GM19452 (cell line): Measurements from ENCODE around the gene PAPLN.
A peak's percentile ranks its signal among the peaks of the same experiment; 100 is the strongest.
"Not testable (repeated sequence)": the region's sequence is repeated elsewhere in the genome, so short reads cannot be mapped to it uniquely, and the experiment has no call there.

Experiments used
- ATAC-seq: cut with Tn5 transposase; IDR thresholded peaks from one replicate; pipeline ENCODE4 v1.9.1; 2021; ENCODE audit not compliant: unreplicated experiment

PAPLN gene

DNA sequence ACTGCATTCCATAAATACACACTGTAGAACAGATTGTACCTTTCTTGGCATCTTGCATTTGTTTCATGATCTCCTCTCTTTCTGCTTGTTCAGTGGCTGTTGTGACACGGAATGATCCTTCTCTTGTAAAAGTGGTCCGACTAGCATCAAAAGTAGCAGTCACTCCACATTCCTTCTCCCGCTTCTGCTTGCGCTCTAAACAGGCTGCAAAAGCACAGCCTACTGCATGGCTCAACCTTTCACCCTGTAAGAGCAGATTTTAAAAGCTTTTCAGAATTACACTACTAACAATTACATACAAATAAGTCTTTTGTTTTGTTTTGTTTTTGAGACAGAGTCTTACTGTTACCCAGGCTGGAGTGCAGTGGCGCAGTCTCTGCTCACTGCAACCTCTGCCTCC, 49.8 kb downstream of the PAPLN start:
- ATAC-seq: no peak

DNA sequence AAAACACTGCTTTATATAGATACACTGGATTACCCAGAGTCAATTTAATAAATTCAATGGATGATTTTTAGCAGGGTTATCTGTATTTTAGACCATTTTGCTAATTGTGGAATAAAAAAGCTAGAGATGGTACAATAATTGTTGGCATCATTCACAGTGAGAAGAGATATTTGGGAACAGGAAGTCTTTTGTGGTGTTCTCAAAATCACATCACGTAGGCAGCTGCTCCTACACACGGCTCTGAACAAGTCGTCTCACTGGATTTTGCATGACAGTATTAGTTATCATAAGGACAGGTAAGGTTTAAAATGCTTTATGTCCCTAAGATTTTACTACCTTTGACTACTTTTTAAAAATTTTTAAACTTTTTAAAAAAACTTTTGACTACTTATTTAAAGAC, 52.0 kb downstream of the PAPLN start:
- no peak for ATAC-seq

DNA sequence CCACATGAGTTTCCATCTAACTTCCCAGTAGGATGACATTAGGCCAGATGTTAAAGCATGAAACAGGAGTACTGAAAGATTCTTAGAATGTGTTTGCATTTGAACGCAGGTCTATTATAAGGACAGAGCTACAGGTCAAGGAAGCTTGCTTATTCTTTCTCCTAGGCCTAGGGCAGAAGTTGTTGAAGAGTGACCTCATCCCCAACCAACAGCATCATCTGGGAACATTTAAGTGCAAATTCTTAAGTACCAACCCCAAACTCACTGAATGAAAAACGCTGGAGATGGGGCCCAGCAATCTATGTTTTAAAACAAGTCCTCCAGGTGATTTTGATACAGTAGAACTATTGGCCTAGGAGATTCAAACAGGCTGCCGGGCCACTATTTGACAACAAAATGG, 52.4 kb downstream of the PAPLN start:
- ATAC-seq: no peak

DNA sequence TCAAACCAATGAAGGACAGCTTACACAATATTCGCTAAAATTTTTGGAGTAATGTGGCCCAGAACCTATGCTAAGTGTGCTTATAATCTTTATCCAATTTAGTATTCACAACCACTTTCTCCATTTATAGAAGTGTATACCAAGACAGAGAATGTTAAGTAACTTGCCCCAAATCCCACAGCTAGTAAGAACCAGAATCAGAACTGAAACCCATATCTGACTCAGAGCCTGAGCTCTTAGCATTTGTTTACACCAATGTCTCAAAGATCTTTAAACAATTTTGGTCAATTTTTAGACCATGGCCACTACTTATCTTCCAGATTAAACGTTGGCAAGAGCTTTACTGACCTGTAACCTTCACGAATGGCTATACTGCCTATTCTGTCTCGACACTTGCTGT, 53.0 kb downstream of the PAPLN start:
- ATAC-seq: peak; percentile 85

DNA sequence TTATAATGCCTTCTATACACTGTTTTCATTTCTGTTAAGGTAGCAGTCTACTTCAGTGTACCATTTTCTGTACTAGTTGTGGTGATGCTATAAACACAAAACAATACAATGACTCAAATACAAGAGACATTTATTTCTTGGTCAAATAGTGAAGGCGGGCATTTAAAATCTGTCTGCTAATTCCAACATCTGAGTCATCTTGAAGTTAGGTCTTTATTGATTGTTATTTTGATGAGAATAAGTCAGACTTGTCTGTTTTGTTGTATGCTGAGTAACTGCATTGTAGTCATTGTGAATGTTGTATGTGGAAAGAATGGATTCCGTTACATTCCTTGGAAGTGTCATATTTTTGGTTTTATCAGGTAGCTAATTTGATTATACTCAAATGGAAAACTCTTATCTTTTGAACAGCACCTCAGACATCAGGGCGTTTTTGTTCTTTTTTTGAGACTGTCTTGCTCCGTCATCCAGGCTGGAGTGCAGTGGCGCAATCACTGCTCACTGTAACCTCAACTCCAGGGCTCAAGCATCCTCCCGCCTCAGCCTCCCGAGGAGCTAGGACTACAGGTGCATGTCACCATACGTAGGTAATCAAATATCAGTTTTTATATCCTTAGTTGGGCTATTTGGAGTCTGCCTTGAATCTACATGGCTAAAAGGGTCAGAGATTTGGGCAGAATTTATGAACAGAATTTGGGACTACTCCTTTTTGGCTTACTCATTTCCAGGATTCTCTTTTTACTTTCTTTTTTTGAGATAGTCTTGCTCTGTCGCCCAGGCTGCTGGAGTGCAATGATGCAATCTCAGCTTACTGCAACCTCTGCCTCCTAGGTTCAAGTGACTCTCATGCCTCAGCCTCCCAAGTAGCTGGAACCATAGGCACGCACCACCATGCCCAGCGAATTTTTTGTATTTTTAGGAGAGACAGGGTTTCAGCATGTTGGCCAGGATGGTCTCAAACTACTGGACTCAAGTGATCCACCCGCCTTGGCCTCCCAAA, 56.8 kb downstream of the PAPLN start:
- no peak for ATAC-seq

DNA sequence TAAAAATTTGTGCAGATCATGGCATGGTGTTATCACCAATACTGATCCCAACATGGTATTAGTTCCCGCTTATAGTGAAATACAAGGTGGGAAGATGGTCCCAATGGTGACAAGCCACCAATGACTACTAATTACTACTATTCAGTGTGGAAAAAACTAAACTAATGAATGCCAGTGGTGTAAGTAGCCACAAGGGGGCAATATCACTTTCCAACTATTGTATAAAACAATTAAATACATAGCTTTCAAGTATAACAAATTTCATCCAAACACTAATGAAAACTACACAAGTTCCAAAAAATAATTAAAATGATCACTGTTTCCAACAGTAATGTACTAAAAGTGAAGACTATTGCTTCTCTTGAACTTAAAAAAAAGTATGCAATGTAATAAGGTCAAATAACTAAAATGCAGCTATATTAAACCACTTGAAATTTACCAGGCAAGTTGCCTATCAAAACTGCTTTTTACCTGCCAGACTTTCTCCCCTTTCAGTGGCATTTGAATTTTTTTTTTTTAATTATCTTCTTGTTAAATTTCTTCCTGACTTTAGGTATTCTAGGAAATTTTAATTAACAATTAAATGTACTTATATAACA, 58.0 kb downstream of the PAPLN start:
- ATAC-seq: no peak

DNA sequence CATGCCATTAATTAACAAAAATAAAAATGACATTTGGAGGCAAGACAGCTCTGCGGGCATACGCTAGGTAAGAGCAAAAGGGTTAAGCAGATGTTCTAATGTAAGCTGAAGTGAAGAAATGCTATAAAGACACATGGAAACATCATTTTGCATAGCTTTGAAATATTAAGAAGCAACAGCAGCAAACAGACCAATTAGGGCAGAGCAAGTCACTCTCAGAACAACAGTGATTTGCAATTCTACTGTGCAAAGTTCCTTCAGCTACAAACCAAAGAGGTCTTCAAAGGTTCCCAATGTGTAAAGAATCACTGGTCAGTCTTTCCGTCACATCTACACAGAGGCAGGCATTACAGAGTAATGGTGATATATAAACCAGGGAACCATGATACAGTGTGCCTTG, 68.2 kb downstream of the PAPLN start:
- no peak for ATAC-seq

DNA sequence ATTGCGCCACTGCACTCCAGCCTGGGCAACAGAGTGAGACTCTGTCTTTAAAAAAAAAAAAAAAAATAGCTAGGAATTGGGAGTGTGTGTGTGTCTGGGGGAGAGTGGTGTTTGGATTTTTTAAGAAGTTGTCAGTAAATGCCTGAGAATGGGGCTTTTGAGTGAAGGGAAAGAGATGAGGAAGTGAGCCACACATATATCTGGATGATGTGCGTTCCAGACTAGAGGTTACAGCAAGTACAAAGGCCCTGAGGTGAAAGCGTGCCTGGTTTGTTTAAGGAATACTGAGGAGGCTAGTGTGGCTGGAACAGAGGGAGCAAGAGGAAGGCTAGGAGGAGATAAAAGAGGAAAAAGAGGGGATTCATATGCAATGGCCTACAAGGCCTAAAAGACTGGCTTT, 70.0 kb downstream of the PAPLN start:
- no peak for ATAC-seq

DNA sequence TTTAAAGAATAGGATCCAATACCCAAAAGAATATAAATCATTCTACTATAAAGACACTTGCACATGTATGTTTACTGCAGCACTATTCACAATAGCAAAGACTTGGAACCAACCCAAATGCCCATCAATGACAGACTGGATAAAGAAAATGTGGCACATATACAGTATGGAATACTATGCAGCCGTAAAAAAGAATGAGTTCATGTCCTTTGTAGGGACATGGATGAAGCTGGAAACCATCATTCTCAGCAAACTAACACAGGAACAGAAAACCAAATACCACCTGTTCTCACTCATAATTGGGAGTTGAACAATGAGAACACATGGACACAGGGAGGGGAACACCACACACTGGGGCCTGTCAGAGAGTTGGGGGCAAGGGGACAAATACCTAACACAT, 71.9 kb downstream of the PAPLN start:
- not testable (repeated sequence) for ATAC-seq

DNA sequence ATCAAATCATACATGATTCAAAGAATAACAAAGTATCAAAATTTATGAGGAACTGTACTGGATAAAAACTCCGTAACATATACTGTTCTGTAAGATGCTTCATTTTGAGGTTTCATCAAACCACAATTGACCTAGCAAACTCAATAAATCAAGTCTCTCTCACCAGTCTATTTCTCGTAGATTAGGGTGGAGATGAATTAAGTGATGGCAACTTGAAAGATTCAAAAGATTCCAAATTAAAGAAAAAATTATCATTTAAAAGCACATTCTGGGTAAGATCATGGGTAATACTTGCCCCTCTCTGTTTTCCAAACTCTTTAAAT, 74.4 kb downstream of the PAPLN start:
- ATAC-seq: no peak

DNA sequence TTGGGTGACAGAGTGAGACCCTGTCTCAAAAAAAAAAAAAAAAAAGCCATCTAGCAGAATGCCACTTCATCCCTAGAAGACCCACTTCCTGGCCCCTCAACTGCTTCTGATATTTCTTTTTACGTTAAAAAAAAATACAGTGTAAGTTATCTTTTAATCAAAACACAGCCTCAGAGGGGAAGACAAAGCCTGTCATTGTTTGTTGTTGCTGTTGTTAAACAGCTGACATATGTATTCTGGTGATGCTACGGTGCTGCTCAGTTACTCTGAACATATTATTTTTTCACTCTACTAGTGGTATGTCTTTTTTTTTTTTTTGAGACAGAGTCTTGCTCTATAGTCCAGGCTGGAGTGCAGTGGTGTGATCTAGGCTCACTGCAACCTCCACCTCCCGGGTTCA, 75.4 kb downstream of the PAPLN start:
- ATAC-seq: no peak

DNA sequence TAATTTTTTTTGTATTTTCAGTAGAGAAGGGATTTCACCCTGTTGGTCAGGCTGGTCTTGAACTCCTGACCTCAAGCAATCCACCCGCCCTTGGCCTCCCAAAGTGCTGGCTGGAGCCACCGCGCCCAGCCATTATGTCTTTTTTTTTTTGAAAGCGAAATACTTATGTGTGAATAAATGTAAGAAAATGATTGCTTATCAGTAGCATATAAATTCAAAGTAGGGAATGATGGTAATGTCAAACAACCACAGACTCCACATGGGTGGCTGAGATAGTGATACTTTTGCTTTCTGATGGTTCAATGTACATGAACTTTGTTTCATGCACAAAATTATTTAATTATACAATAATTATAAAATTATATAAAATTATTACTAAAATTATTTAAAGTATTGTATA, 75.8 kb downstream of the PAPLN start:
- ATAC-seq: no peak

DNA sequence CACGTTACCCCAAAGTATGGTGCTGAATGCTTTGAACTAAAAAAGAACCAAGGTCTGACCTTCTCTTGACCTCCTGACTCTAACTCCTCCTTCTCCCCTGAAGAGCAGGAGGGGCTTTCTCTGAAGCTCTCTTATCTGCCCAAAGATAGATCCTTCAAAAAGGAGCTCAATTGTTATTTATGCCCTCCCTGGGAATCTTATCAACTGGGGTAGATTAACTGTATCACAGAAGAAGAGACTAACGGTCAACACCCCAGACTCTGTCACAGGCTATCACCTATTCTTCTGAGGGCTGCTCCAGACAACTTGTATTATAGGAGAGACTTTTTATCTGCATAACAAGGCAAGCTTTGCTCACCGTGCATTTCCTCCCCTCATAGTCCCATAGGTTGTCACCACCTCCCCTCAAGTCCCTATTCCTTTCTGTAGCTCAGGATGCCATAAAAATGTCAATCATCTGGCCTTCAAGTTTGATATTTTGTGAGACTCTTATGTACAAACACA, 86.6 kb downstream of the PAPLN start:
- no peak for ATAC-seq
